IMR-90 (cell line): ENCODE results near the gene SRRM2. TPM values are rescaled to one million over a fixed set of nuclear protein-coding genes. Genes with fewer than 3 reads are reported as not detected.

ENCODE experiments used
- ATAC-seq: fragments of 200-7000 bp; cut with Tn5 transposase; 2 replicates; pipeline ENCODE4 v1.9.1; 2020; ENCODE audit warnings: low read depth, mild to moderate bottlenecking, moderate library complexity
- BruUV-seq: library from RNA; stranded (reverse); fragments of 400-500 nt; replicated peaks from 2 replicates; lab custom pipeline; 2021; lab: Mats Ljungman, UMichigan
- CTCF ChIA-PET: fragments of 300-600 bp; formaldehyde crosslinking; extraction: SDS; loops from one replicate; lab custom pipeline; 2021; ENCODE audit warnings: antibody characterized with exemption; lab: Yijun Ruan, JAX
- POLR2A ChIA-PET: fragments of 300-600 bp; sonication (Branson Sonifier 250); formaldehyde crosslinking; loops from one replicate; lab custom pipeline; 2022; ENCODE audit warnings: antibody characterized with exemption; ENCODE audit not compliant: unreplicated experiment; lab: Charles Lee
- DNase-seq: peaks from one replicate; pipeline ENCODE4 v3.0.0; 2013
- H2AFZ ChIP-seq: replicated peaks from 2 replicates; pipeline ENCODE3; 2013; ENCODE audit warnings: low read length, mild to moderate bottlenecking; ENCODE audit not compliant: poor library complexity
- H2AK5ac ChIP-seq: 2 replicates; pipeline ENCODE4 v1.6.1; 2013; ENCODE audit warnings: low read depth, low read length, inconsistent platforms
- H2AK9ac ChIP-seq: replicated peaks from 2 replicates; pipeline ENCODE3; 2013; ENCODE audit warnings: mild to moderate bottlenecking, low read depth, low read length, moderate library complexity; ENCODE audit not compliant: poor library complexity
- H2BK120ac ChIP-seq: 2 replicates; pipeline ENCODE4 v1.6.1; 2013; ENCODE audit warnings: low read depth, low read length, inconsistent platforms
- H2BK15ac ChIP-seq: 3 replicates; pipeline ENCODE4 v1.6.1; 2013; ENCODE audit warnings: low read depth, low read length, inconsistent platforms
- H2BK20ac ChIP-seq: 2 replicates; pipeline ENCODE4 v1.6.1; 2013; ENCODE audit warnings: low read depth, mild to moderate bottlenecking, inconsistent platforms, low read length, moderate library complexity
- H2BK5ac ChIP-seq: 2 replicates; pipeline ENCODE4 v1.6.1; 2013; ENCODE audit warnings: mild to moderate bottlenecking, low read depth, low read length, inconsistent platforms; ENCODE audit not compliant: poor library complexity, severe bottlenecking
- H3K14ac ChIP-seq: replicated peaks from 2 replicates; pipeline ENCODE4 v1.6.1; 2013; ENCODE audit warnings: low read depth, low read length, inconsistent platforms
- H3K18ac ChIP-seq: 2 replicates; pipeline ENCODE4 v1.6.1; 2013; ENCODE audit warnings: low read depth, low read length, control low read depth
- H3K23ac ChIP-seq: 2 replicates; pipeline ENCODE4 v1.6.1; 2013; ENCODE audit warnings: low read depth, low read length, inconsistent platforms
- H3K27ac ChIP-seq: 2 replicates; pipeline ENCODE4 v1.5.1; 2013; ENCODE audit warnings: mild to moderate bottlenecking, control low read depth, low read length; ENCODE audit not compliant: insufficient read depth
- H3K27me3 ChIP-seq: 2 replicates; pipeline ENCODE4 v1.6.1; 2013; ENCODE audit warnings: low read length; ENCODE audit not compliant: control insufficient read depth, insufficient read depth
- H3K36me3 ChIP-seq: 2 replicates; pipeline ENCODE4 v1.6.1; 2013; ENCODE audit warnings: low read length, mixed read lengths; ENCODE audit not compliant: control insufficient read depth, insufficient read depth
- H3K4ac ChIP-seq: 2 replicates; pipeline ENCODE4 v1.6.1; 2013; ENCODE audit warnings: low read depth, low read length, inconsistent platforms
- H3K4me1 ChIP-seq: 2 replicates; pipeline ENCODE4 v1.6.1; 2013; ENCODE audit warnings: low read length, mixed read lengths; ENCODE audit not compliant: control insufficient read depth, insufficient read depth
- H3K4me2 ChIP-seq: 2 replicates; pipeline ENCODE4 v1.6.1; 2013; ENCODE audit warnings: low read depth, mild to moderate bottlenecking, control low read depth, low read length, moderate library complexity
- H3K4me3 ChIP-seq: 2 replicates; pipeline ENCODE4 v1.5.1; 2013; ENCODE audit warnings: low read depth, mild to moderate bottlenecking, control low read depth, low read length, moderate library complexity; ENCODE audit not compliant: insufficient read depth
- H3K56ac ChIP-seq: 2 replicates; pipeline ENCODE4 v1.6.1; 2013; ENCODE audit warnings: low read length, inconsistent platforms; ENCODE audit not compliant: insufficient read depth; ENCODE audit errors: extremely low read depth
- H3K79me1 ChIP-seq, 2 experiments: 2 replicates each; pipeline ENCODE4 v1.6.1; 2013; ENCODE audit warnings: low read length in 2 of 2, inconsistent platforms in 1 of 2, low read depth in 1 of 2
- H3K9ac ChIP-seq: 2 replicates; pipeline ENCODE4 v1.6.1; 2013; ENCODE audit warnings: low read depth, low read length, control low read depth
- H3K9me1 ChIP-seq: 2 replicates; pipeline ENCODE4 v1.6.1; 2013; ENCODE audit warnings: low read length, inconsistent platforms; ENCODE audit not compliant: insufficient read depth
- H3K9me3 ChIP-seq: 2 replicates; pipeline ENCODE4 v1.6.1; 2013; ENCODE audit warnings: low read length; ENCODE audit not compliant: control insufficient read depth, insufficient read depth
- H4K20me1 ChIP-seq: 2 replicates; pipeline ENCODE4 v1.6.1; 2013; ENCODE audit warnings: low read length, inconsistent platforms; ENCODE audit not compliant: insufficient read depth
- H4K5ac ChIP-seq: 2 replicates; pipeline ENCODE4 v1.6.1; 2013; ENCODE audit warnings: mild to moderate bottlenecking, low read depth, low read length, control low read depth
- H4K8ac ChIP-seq, 2 experiments: 2 replicates each; pipeline ENCODE4 v1.6.1; 2013; ENCODE audit warnings: low read depth in 2 of 2, low read length in 2 of 2, control low read depth in 1 of 2, inconsistent platforms in 1 of 2
- H4K91ac ChIP-seq: 2 replicates; pipeline ENCODE4 v1.6.1; 2013; ENCODE audit warnings: low read depth, low read length, inconsistent platforms; ENCODE audit not compliant: insufficient read depth
- BHLHE40 ChIP-seq: fragments of 150-350 bp; IDR thresholded peaks from 2 replicates; pipeline ENCODE4 v1.6.1; 2016; ENCODE audit warnings: mild to moderate bottlenecking, low read depth, low read length
- CEBPB ChIP-seq: IDR thresholded peaks from 2 replicates; pipeline ENCODE4 v1.6.1; 2012; ENCODE audit warnings: low read depth, low read length, improper control_type of control experiment
- CHD1 ChIP-seq: IDR thresholded peaks from 2 replicates; pipeline ENCODE4 v1.6.1; 2012; ENCODE audit warnings: low read depth, low read length, improper control_type of control experiment
- ELK1 ChIP-seq: fragments of 150-350 bp; IDR thresholded peaks from 2 replicates; pipeline ENCODE4 v1.6.1; 2016; ENCODE audit warnings: low read depth, mild to moderate bottlenecking, low read length, moderate library complexity, borderline replicate concordance
- FOS ChIP-seq: fragments of 150-350 bp; IDR thresholded peaks from 2 replicates; pipeline ENCODE4 v1.6.1; 2016; ENCODE audit warnings: low read depth, low read length
- MAFK ChIP-seq: IDR thresholded peaks from 2 replicates; pipeline ENCODE4 v1.6.1; 2012; ENCODE audit warnings: low read depth, low read length, improper control_type of control experiment
- MAZ ChIP-seq: IDR thresholded peaks from 2 replicates; pipeline ENCODE4 v1.6.1; 2012; ENCODE audit warnings: low read depth, mild to moderate bottlenecking, low read length, improper control_type of control experiment, moderate library complexity, borderline replicate concordance
- MXI1 ChIP-seq: IDR thresholded peaks from 2 replicates; pipeline ENCODE4 v1.6.1; 2012; ENCODE audit warnings: low read depth, mild to moderate bottlenecking, low read length, moderate library complexity, borderline replicate concordance
- NFE2L2 ChIP-seq: fragments of 150-350 bp; IDR thresholded peaks from 2 replicates; pipeline ENCODE4 v1.6.1; 2016; ENCODE audit warnings: low read depth, mild to moderate bottlenecking, low read length
- POLR2A ChIP-seq: IDR thresholded peaks from 2 replicates; pipeline ENCODE4 v1.6.1; 2012; ENCODE audit warnings: mild to moderate bottlenecking, low read depth, low read length
- RAD21 ChIP-seq: IDR thresholded peaks from 2 replicates; pipeline ENCODE4 v1.6.1; 2012; ENCODE audit warnings: low read length, improper control_type of control experiment
- RCOR1 ChIP-seq: IDR thresholded peaks from 2 replicates; pipeline ENCODE4 v1.6.1; 2012; ENCODE audit warnings: mild to moderate bottlenecking, low read length, improper control_type of control experiment; ENCODE audit not compliant: insufficient replicate concordance
- RFX5 ChIP-seq: IDR thresholded peaks from 2 replicates; pipeline ENCODE4 v1.8.0; 2012; ENCODE audit warnings: low read depth, mild to moderate bottlenecking, low read length, moderate library complexity
- SMC3 ChIP-seq: fragments of 150-350 bp; IDR thresholded peaks from 2 replicates; pipeline ENCODE4 v1.6.1; 2016; ENCODE audit warnings: low read depth, mild to moderate bottlenecking, antibody characterized with exemption, low read length, moderate library complexity
- USF2 ChIP-seq: fragments of 150-350 bp; IDR thresholded peaks from 2 replicates; pipeline ENCODE4 v1.6.1; 2017; ENCODE audit warnings: mild to moderate bottlenecking, antibody characterized with exemption, low read length, low read depth
- WGBS, 2 experiments: methylation state at CpG; one replicate each; pipeline versions ENCODE4 v1.1.5 to v1.1.7; 2013; ENCODE audit warnings: missing lambda C conversion rate in 2 of 2; ENCODE audit not compliant: insufficient read length in 1 of 2; ENCODE audit errors: extremely low coverage in 2 of 2; 5-methylcytosine and 5-hydroxymethylcytosine counted together
- dilution Hi-C: fragments of 300-500 bp; cut with HindIII; formaldehyde crosslinking; loops from one replicate; pipeline ENCODE4 v1.14.3; 2018; ENCODE audit warnings: low sequenced_read_pairs; ENCODE audit not compliant: unreplicated experiment
- in situ Hi-C: fragments of 300-500 bp; cut with MboI; formaldehyde crosslinking; loops from 3 replicates; pipeline ENCODE4 v1.14.3; 2019; ENCODE audit warnings: low sequenced_read_pairs, inconsistent platforms, mixed read lengths
- intact Hi-C: fragments of 100-400 bp; cut with micrococcal nuclease; formaldehyde crosslinking; loops from 2 replicates; pipeline ENCODE4 v1.10.0; 2022
- polyA plus RNA-seq, 3 experiments: library from polyadenylated mRNA; depleted of rRNA; stranded (reverse); fragments of >200 nt; gene quantifications; 2 replicates each; pipeline ENCODE4 v1.2.3, GENCODE V29; 2012; ENCODE audit warnings: low replicate concordance in 1 of 3
- total RNA-seq: library from RNA; depleted of rRNA; stranded (reverse); fragments of >200 nt; gene quantifications from 2 replicates; pipeline ENCODE4 v1.2.3, GENCODE V29; 2012

SRRM2 gene
- total and polyA plus RNA-seq, 2 of the 4 experiments (the other 2 are of a cell fraction), result 20.3 to 300 TPM

GRCh38 chr16:2819939-2820835 is 67.7 kb downstream of the SRRM2 start:
- Histone ChIP-seq H3K4me3 (no peak overlapping the region), H3K9me3 (no peaks in the 10 kb centered on the region), H3K9me1 (no peaks in the 10 kb centered on the region), H2AK9ac (no peak overlapping the region), H3K9ac (no peak overlapping the region), H3K27ac (no peak overlapping the region), H2BK20ac (no peak overlapping the region), H3K4ac (no peak overlapping the region), H3K36me3 (no peaks in the 10 kb centered on the region), H4K91ac (no peak overlapping the region), H2AFZ (no peak overlapping the region), H3K18ac (no peak overlapping the region), H4K5ac (no peak overlapping the region), H2BK5ac (no peak overlapping the region), H3K23ac (no peak overlapping the region), H2BK15ac (no peak overlapping the region), H2BK120ac (no peak overlapping the region), H4K20me1 (no peaks in the 10 kb centered on the region), H3K27me3 (peaks cover 55% of the 10 kb centered on the region), H3K4me1 (no peaks in the 10 kb centered on the region), H3K56ac (no peak overlapping the region), H3K4me2 (no peak overlapping the region), H4K8ac (no peak overlapping the region), H3K79me1 (no peaks in the 10 kb centered on the region), H3K14ac (no peak overlapping the region), H2AK5ac (no peak overlapping the region)
- in situ Hi-C loops (no loop called here), intact Hi-C loops (no loop called here), dilution Hi-C loops (no loop called here)
- ChIA-PET CTCF (no interaction called here), POLR2A (no interaction called here)
- ATAC-seq (no peak), DNase-seq (no peak)
- 47% methylated on average over 5 of the region's 17 CpGs; no CpG with 5 or more reads in 1 of the 2 experiments for WGBS, 2 experiments
- no TSS peak for BruUV-seq
- TF ChIP-seq RAD21 (no peak), SMC3 (no peak), CEBPB (no peak), NFE2L2 (no peak), POLR2A (no peak), FOS (no peak), MAFK (no peak), USF2 (no peak), RCOR1 (no peak), CHD1 (no peak), MXI1 (no peak), ELK1 (no peak), BHLHE40 (no peak), MAZ (no peak), RFX5 (no peak)
